CD8-positive, alpha-beta memory T cell (primary cell): ENCODE results near the gene EEPD1. TPM values are rescaled to one million over a fixed set of nuclear protein-coding genes. Genes with fewer than 3 reads are reported as not detected.

ENCODE experiments used
- CTCF ChIA-PET: fragments of 350-600 bp; sonication (Branson Sonifier 250); formaldehyde crosslinking; loops from one replicate; lab custom pipeline; 2021; ENCODE audit warnings: antibody characterized with exemption; lab: Charles Lee
- POLR2A ChIA-PET: fragments of 350-600 bp; sonication (Branson Sonifier 250); formaldehyde crosslinking; loops from one replicate; lab custom pipeline; 2021; ENCODE audit warnings: antibody characterized with exemption; lab: Charles Lee
- DNase-seq, 5 donors: peaks; one replicate each; pipeline versions ENCODE4 v3.0.0 to v3.0.0-alpha.2; 2020 to 2022; ENCODE audit warnings: mixed read lengths in 1 of 5
- H3K27ac ChIP-seq: one replicate; pipeline ENCODE4 v1.7.0; 2013; ENCODE audit warnings: low read depth, mild to moderate bottlenecking, low read length, moderate library complexity
- H3K27me3 ChIP-seq: 2 replicates; pipeline ENCODE4 v1.7.0; 2013; ENCODE audit warnings: low read length, mild to moderate bottlenecking; ENCODE audit not compliant: insufficient read depth, poor library complexity, severe bottlenecking
- H3K36me3 ChIP-seq: 2 replicates; pipeline ENCODE4 v1.7.0; 2013; ENCODE audit warnings: mild to moderate bottlenecking, low read length, moderate library complexity; ENCODE audit not compliant: insufficient read depth
- H3K4me1 ChIP-seq: 2 replicates; pipeline ENCODE4 v1.7.0; 2013; ENCODE audit warnings: mild to moderate bottlenecking, low read length, moderate library complexity; ENCODE audit not compliant: insufficient read depth
- H3K4me3 ChIP-seq: 2 replicates; pipeline ENCODE4 v1.7.0; 2013; ENCODE audit warnings: mild to moderate bottlenecking, low read length
- H3K9me3 ChIP-seq: 2 replicates; pipeline ENCODE4 v1.7.0; 2013; ENCODE audit warnings: mild to moderate bottlenecking, low read length
- H3K27ac Mint-ChIP-seq, 8 donors: one replicate each; pipeline ENCODE4 v1.8.0; 2020 to 2021; ENCODE audit warnings: mixed read lengths in 8 of 8, mild to moderate bottlenecking in 6 of 8, inconsistent platforms in 3 of 8, moderate library complexity in 3 of 8
- H3K27me3 Mint-ChIP-seq, 2 donors: one replicate each; pipeline ENCODE4 v1.8.0; 2020 to 2021; ENCODE audit warnings: mixed read lengths in 2 of 2, mild to moderate bottlenecking in 1 of 2, moderate library complexity in 1 of 2
- H3K36me3 Mint-ChIP-seq, 3 donors: one replicate each; pipeline ENCODE4 v1.8.0; 2020 to 2021; ENCODE audit warnings: mixed read lengths in 3 of 3, inconsistent platforms in 1 of 3, mild to moderate bottlenecking in 1 of 3
- H3K4me1 Mint-ChIP-seq, 3 donors: one replicate each; pipeline ENCODE4 v1.8.0; 2020 to 2021; ENCODE audit warnings: mixed read lengths in 3 of 3, inconsistent platforms in 1 of 3, mild to moderate bottlenecking in 1 of 3
- H3K4me3 Mint-ChIP-seq, 7 donors: one replicate each; pipeline ENCODE4 v1.8.0; 2020 to 2021; ENCODE audit warnings: mixed read lengths in 7 of 7, mild to moderate bottlenecking in 6 of 7, moderate library complexity in 4 of 7, inconsistent platforms in 2 of 7
- H3K9me3 Mint-ChIP-seq, 5 donors: one replicate each; pipeline ENCODE4 v1.8.0; 2020 to 2022; ENCODE audit warnings: mixed read lengths in 5 of 5, mild to moderate bottlenecking in 3 of 5, moderate library complexity in 2 of 5, inconsistent platforms in 1 of 5
- polyA plus RNA-seq: library from polyadenylated mRNA; unstranded; fragments of 300-500 nt; fragmentation: Illumina TruSeq; gene quantifications from one replicate; pipeline ENCODE4 v1.2.3, GENCODE V29; 2021
- total RNA-seq, 2 experiments: library from RNA; stranded (reverse); gene quantifications; one replicate each; pipeline ENCODE4 v1.2.3, GENCODE V29; 2021

Gene EEPD1
- total and polyA plus RNA-seq, 3 experiments from 2014 or later: 0.66 to 15.0 (median 0.84) TPM

GRCh38 chr7:36153571-36154097 lies 580 bp downstream of the EEPD1 start:
- ChIA-PET CTCF (no interaction called here), POLR2A (no interaction called here)
- Mint-ChIP-seq H3K27me3 (peaks cover 0 to 5% of the 10 kb centered on the region in 2 donors), H3K27ac (peak overlapping the region in 3 of 8 donors; percentile 23 to 38 (median 30)), H3K36me3 (no peaks in the 10 kb centered on the region), H3K9me3 (no peaks in the 10 kb centered on the region), H3K4me3 (peak overlapping the region; percentile 69 to 90 (median 78)), H3K4me1 (peaks cover 14 to 44% (median 33%) of the 10 kb centered on the region in 3 donors)
- no peaks in the 10 kb centered on the region for H3K27me3 ChIP-seq
- no peaks in the 10 kb centered on the region for H3K9me3 ChIP-seq
- DNase-seq: peak in 2 of 5 donors; percentile 10 to 53
- H3K4me1 ChIP-seq: peaks cover 15% of the 10 kb centered on the region
- H3K36me3 ChIP-seq: no peaks in the 10 kb centered on the region
- H3K27ac ChIP-seq: peak overlapping the region; percentile 51
- H3K4me3 ChIP-seq: peak overlapping the region; percentile 73

DNA sequence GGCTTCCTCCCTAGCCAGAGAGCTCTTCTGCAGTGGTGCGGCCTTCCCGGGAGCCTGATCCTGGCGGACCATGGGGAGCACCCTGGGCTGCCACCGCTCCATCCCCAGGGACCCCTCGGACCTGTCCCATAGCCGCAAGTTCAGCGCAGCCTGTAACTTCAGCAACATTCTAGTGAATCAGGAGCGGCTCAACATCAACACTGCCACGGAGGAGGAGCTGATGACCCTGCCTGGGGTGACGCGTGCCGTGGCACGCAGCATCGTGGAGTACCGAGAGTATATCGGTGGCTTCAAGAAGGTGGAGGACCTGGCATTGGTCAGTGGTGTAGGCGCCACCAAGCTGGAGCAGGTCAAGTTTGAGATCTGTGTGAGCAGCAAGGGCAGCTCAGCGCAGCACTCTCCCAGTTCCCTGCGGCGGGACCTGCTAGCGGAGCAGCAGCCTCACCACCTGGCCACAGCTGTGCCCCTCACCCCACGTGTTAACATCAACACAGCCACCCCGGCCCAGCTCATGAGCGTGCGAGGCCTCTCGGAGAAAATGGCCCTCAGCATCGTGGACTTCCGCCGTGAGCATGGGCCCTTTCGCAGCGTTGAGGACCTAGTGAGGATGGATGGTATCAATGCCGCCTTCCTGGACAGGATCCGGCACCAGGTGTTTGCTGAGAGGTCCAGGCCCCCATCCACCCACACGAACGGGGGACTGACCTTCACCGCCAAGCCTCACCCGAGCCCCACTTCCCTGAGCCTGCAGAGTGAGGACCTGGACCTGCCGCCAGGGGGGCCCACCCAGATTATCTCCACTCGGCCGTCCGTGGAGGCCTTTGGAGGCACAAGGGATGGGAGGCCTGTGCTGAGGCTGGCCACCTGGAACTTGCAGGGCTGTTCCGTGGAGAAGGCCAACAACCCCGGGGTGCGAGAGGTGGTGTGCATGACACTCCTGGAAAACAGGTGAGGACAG lies 1.5 kb downstream of the EEPD1 start:
- CTCF ChIA-PET: no interaction called here
- peak overlapping the region; percentile 73 for H3K4me3 ChIP-seq

DNA sequence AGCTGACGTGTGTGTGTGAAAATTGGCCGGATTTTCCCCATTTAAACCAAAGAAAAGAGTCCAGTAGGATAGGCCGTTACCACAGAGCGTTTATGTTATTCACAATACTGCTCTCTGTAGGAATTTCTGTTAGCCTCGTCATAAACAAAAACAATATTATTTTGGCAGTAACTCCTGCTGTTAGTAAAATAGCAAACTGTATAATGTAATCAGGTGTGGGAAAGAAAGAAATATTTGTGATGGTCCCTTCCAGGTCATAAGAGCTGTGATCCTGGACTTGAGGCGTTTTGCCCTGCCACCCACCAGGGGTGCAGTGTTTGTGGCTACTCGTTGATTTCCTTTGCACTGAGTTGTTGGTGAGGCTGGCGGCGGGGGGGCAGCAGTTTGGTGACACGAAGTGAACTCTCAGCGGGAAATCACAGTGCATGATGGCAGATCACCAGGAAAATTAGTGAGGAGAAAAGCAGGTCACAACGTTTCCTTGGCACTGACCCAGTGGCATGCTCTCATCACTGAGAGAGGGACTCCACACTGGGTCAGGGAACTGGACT lies 2.8 kb downstream of the EEPD1 start:
- H3K4me3 Mint-ChIP-seq: peak overlapping the region in 6 of 7 donors; percentile 12 to 55 (median 40)
- no peak overlapping the region for H3K27ac ChIP-seq
- H3K36me3 ChIP-seq: no peaks in the 10 kb centered on the region
- ChIA-PET POLR2A (no interaction called here), CTCF (no interaction called here)
- peaks cover 0 to 2% (median 0%) of the 10 kb centered on the region in 3 donors for H3K36me3 Mint-ChIP-seq
- no peaks in the 10 kb centered on the region for H3K9me3 ChIP-seq
- H3K27ac Mint-ChIP-seq: no peak overlapping the region
- peaks cover 15% of the 10 kb centered on the region for H3K4me1 ChIP-seq
- H3K4me3 ChIP-seq: no peak overlapping the region
- H3K4me1 Mint-ChIP-seq: peaks cover 14 to 61% (median 33%) of the 10 kb centered on the region in 3 donors
- no peaks in the 10 kb centered on the region for H3K27me3 ChIP-seq
- DNase-seq: no peak
- no peaks in the 10 kb centered on the region for H3K9me3 Mint-ChIP-seq
- peaks cover 0 to 5% of the 10 kb centered on the region in 2 donors for H3K27me3 Mint-ChIP-seq

More for the DNA sequence above, 1.5 kb downstream of the EEPD1 start:
- peak in 1 of 5 donors; percentile 48 for DNase-seq
- no peaks in the 10 kb centered on the region for H3K27me3 ChIP-seq
- Mint-ChIP-seq H3K4me1 (peaks cover 14 to 50% (median 33%) of the 10 kb centered on the region in 3 donors), H3K9me3 (no peaks in the 10 kb centered on the region), H3K36me3 (no peaks in the 10 kb centered on the region), H3K27me3 (peaks cover 0 to 5% of the 10 kb centered on the region in 2 donors), H3K27ac (peak overlapping the region in 2 of 8 donors; percentile 23 to 38), H3K4me3 (peak overlapping the region; percentile 69 to 90 (median 78))
- H3K9me3 ChIP-seq: no peaks in the 10 kb centered on the region
- POLR2A ChIA-PET: no interaction called here
- H3K27ac ChIP-seq: no peak overlapping the region
- no peaks in the 10 kb centered on the region for H3K36me3 ChIP-seq
- peaks cover 15% of the 10 kb centered on the region for H3K4me1 ChIP-seq

DNA sequence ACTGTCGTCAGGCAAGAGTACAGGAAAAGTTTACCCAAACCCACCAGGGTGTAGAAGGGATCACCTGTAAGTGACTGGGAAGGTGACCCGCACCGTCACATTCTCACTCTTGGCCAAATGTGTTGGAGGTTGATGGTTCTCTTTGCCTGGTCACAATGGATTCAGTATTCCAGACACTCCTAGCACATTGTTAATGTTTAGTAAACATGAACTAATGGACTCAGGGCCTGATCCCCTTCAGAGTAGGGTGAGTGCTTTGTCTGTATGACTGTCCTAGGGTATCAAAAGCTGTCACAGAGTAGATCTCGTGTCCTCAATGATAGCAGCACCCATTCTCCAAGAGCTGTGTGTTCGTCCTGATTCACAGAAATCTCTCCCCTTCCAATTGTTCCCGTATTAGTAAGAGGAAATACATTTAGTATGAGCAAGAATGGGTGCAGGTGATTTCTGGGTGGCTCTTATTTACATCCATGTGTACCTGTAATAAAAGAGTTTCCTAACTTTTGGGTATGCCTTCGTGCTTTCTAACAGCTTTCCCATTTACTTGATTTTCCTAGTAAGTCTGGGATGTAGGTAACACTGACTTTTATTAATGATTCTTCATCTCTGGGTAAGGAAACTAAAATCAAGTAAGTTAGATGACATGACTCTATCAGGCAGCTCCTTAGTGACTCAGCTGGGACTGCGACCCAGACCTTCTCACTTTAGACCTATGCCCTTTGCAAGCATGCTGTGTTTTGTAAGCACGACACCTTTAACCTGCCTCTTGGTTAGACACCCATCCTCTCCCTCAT lies 4.7 kb downstream of the EEPD1 start:
- peaks cover 9 to 58% (median 26%) of the 10 kb centered on the region in 3 donors for H3K4me1 Mint-ChIP-seq
- no peak overlapping the region for H3K27ac Mint-ChIP-seq
- peaks cover 0 to 2% (median 0%) of the 10 kb centered on the region in 3 donors for H3K36me3 Mint-ChIP-seq
- Histone ChIP-seq H3K4me3 (no peak overlapping the region), H3K27ac (no peak overlapping the region), H3K27me3 (no peaks in the 10 kb centered on the region), H3K9me3 (no peaks in the 10 kb centered on the region), H3K4me1 (peaks cover 15% of the 10 kb centered on the region), H3K36me3 (no peaks in the 10 kb centered on the region)
- peaks cover 0 to 7% of the 10 kb centered on the region in 2 donors for H3K27me3 Mint-ChIP-seq
- H3K4me3 Mint-ChIP-seq: no peak overlapping the region
- no peak for DNase-seq
- CTCF ChIA-PET: interaction anchor here (0.9 kb wide), 1 partner anchor 10 kb away, joined by 3 read pairs; no protein-coding TSS in a partner anchor
- POLR2A ChIA-PET: no interaction called here
- H3K9me3 Mint-ChIP-seq: no peaks in the 10 kb centered on the region

DNA sequence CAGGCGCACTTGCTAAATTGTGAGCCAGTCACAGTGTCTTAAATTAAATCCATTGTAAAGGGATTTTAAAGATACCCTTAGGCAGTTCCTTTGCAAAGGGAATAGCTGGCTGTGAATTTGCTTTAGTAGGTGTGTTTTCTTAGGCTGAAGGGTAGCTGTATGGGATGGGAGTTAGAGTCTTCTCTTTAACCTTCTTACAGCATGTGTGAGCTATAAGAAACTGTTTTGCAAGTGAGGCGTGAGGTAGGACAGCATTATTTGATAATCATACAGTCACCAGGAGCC lies 5.2 kb downstream of the EEPD1 start:
- Histone ChIP-seq H3K27me3 (no peaks in the 10 kb centered on the region), H3K4me1 (peaks cover 15% of the 10 kb centered on the region), H3K9me3 (no peaks in the 10 kb centered on the region), H3K36me3 (no peaks in the 10 kb centered on the region), H3K27ac (no peak overlapping the region), H3K4me3 (no peak overlapping the region)
- peaks cover 0 to 7% of the 10 kb centered on the region in 2 donors for H3K27me3 Mint-ChIP-seq
- H3K36me3 Mint-ChIP-seq: peaks cover 0 to 2% (median 0%) of the 10 kb centered on the region in 3 donors
- ChIA-PET CTCF (interaction anchor here (0.9 kb wide), 1 partner anchor 9 kb away, joined by 3 read pairs; no protein-coding TSS in a partner anchor), POLR2A (no interaction called here)
- H3K4me1 Mint-ChIP-seq: peaks cover 8 to 56% (median 25%) of the 10 kb centered on the region in 3 donors
- no peak for DNase-seq
- H3K27ac Mint-ChIP-seq: no peak overlapping the region
- H3K9me3 Mint-ChIP-seq: no peaks in the 10 kb centered on the region
- H3K4me3 Mint-ChIP-seq: no peak overlapping the region

DNA sequence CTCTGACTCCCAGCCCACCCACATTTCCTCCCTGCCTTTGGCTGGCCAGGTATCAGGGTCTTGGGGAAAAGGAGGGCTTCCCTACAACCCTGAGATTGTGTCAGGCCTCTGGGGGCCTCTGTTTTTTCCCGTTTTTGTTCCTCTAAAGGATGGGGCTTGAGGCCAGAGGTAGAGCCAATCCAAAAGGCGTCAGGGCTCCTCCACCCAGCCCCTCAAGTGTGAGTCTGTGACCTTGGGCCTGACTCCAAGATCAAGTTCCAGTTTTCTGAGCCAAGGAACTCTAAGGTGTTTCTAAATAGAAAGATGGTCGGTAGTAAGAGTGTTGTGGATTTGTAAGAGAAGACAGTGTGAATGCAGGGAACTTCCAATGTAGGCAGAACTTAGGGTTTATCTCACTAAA lies 6.6 kb downstream of the EEPD1 start:
- Histone ChIP-seq H3K27ac (no peak overlapping the region), H3K27me3 (no peaks in the 10 kb centered on the region), H3K4me1 (peaks cover 9% of the 10 kb centered on the region), H3K9me3 (no peaks in the 10 kb centered on the region), H3K4me3 (no peak overlapping the region), H3K36me3 (no peaks in the 10 kb centered on the region)
- no peak overlapping the region for H3K27ac Mint-ChIP-seq
- ChIA-PET CTCF (no interaction called here), POLR2A (no interaction called here)
- peaks cover 4 to 49% (median 14%) of the 10 kb centered on the region in 3 donors for H3K4me1 Mint-ChIP-seq
- DNase-seq: no peak
- no peak overlapping the region for H3K4me3 Mint-ChIP-seq
- H3K36me3 Mint-ChIP-seq: peaks cover 0 to 2% (median 0%) of the 10 kb centered on the region in 3 donors
- peaks cover 0 to 7% of the 10 kb centered on the region in 2 donors for H3K27me3 Mint-ChIP-seq
- H3K9me3 Mint-ChIP-seq: no peaks in the 10 kb centered on the region

GRCh38 chr7:36160313-36160712 lies 7.3 kb downstream of the EEPD1 start:
- Histone ChIP-seq H3K4me3 (no peak overlapping the region), H3K27ac (no peak overlapping the region), H3K4me1 (peaks cover 4% of the 10 kb centered on the region), H3K9me3 (no peaks in the 10 kb centered on the region), H3K36me3 (no peaks in the 10 kb centered on the region), H3K27me3 (no peaks in the 10 kb centered on the region)
- peaks cover 2 to 43% (median 11%) of the 10 kb centered on the region in 3 donors for H3K4me1 Mint-ChIP-seq
- no peak overlapping the region for H3K4me3 Mint-ChIP-seq
- ChIA-PET POLR2A (no interaction called here), CTCF (no interaction called here)
- peaks cover 0 to 5% of the 10 kb centered on the region in 2 donors for H3K27me3 Mint-ChIP-seq
- DNase-seq: no peak
- H3K27ac Mint-ChIP-seq: peak overlapping the region in 1 of 8 donors; percentile 27
- no peaks in the 10 kb centered on the region for H3K9me3 Mint-ChIP-seq
- H3K36me3 Mint-ChIP-seq: peaks cover 0 to 2% (median 0%) of the 10 kb centered on the region in 3 donors
